ENCODE measurements around the gene KIAA2012.

KIAA2012 gene

GRCh38 chr2:202043475-202043874 lies 29.6 kb upstream of the KIAA2012 start:
- no peak for DNase-seq (ENCODE audit: low spot score)

- DNase-seq (ENCODE audit: low spot score), result no peak
Measured at GRCh38 chr2:202044777-202045176, 28.3 kb upstream of the KIAA2012 start.

DNA sequence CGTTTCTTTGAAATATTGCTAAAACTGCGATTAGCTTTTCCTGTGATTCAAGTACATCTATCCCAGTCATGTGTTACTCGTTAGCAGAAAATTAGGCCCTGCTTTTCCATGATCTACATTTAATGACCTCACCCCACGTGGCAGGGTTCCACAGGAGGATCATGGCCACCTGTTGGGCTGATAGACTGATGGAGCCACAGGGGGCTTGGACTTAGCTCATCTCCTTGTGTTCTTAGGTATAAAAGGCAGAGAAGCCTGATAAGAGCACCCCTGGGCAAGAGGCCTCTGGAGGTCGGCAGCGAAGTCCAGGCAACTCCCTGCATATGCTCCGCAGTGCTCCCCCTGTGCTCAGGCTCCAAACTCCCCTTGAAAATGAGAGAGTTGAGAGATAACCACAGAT lies 26.5 kb upstream of the KIAA2012 start:
- no peak for DNase-seq (ENCODE audit: low spot score)

DNA sequence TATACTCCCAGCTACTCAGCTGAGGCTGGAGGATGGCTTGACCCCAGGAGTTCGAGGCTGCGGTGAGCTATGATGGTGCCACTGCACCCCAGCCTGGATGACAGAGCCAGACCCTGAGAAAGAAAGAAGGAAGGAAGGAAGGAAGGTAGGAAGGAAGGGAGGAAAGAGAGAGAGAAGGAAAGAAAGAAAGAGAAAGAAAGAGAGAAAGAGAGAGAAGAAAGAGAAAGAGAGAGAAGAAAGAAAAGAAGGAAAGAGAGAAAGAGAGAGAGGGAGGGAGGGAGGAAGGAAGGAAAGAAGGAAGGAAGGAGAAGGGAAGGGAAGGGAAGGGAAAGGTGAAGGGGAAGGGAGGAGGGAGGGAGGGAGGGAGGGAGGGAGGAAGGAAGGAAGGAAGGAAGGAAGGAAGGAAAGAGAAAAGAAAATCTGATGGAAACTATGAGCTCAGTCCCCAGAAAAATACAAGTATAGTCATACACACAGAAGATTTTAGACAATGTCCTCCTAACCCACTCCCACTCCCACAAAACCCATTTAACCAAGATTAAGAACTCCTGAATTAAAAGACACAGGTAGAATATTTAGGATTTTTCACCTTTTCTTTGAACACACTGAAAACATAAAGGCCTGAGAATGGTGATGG lies 23.8 kb upstream of the KIAA2012 start:
- no peak for DNase-seq (ENCODE audit: low spot score)

- DNase-seq (ENCODE audit: low spot score), result no peak
Measured at GRCh38 chr2:202049840-202050239, 23.2 kb upstream of the KIAA2012 start.

GRCh38 chr2:202050652-202051051 lies 22.4 kb upstream of the KIAA2012 start:
- no peak for DNase-seq (ENCODE audit: low spot score)

DNA sequence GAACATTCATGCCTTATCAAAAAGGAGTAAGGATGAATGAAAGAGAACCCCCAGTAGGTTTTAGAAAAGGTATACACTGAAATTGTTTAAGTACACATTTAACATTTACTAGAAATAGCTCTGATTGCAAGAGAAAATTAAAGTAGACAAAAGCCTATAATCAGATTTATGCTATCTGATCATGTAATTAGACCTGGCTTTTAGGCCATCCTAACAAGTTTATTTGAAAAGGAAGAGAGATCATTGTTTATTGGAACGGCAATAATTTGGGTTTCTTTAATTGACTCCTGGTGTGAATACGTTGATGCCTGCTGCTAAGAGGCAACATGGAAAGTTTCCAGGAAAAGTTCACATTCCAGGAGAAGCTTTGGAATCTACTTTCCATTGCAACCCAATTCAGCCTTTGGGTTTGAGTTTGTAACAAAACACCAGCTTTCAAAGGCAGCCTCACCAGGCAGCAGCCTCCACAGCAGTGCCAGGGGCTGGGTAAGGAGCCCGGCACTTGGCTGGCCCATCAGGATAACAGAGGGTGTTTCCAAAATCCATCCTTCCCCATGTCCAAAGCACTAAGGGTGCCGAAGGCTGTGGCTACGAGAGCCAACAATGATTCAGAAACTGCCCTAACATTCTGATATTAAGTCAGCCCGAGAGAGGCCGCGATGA lies 21.4 kb upstream of the KIAA2012 start:
- no peak for DNase-seq (ENCODE audit: low spot score)

DNA sequence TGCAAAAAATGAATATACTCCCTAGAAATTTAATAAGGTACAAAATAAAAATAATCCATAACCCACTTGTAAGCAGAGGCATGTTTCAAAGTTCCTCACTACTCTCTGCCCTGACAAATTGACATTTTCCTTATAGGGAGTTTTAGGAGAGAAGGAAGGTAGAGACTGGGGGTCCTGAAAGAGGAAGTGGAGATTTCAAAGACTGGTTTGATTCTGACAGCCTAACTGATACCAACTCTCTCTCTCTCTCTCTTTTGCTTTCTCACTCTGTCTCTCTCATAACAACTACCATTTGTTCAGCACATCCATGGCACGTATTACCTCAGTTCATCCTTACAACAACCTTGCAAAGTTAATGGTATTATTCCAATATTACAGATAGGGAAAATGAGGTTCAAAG lies 20.8 kb upstream of the KIAA2012 start:
- DNase-seq (ENCODE audit: low spot score), result no peak

DNA sequence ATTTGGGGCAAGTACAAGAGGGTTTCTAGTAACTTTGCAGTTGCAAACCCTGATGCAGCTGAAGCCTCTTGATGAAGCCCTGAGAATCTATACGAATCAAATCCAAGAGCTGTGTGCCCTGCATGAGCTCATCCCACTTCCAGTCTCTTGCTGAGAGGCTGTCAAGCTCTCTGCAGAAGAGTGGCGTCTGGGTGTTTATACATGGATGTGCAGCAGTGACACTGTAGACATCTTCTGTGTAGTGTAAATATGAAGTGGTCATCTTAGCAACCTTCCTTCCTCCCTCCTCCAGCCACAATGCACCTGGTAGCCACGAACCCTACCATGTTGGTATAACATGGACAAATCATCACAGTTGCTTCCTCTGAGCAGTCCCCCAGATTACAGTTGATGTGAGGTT lies 18.4 kb upstream of the KIAA2012 start:
- DNase-seq (ENCODE audit: low spot score), result no peak

DNA sequence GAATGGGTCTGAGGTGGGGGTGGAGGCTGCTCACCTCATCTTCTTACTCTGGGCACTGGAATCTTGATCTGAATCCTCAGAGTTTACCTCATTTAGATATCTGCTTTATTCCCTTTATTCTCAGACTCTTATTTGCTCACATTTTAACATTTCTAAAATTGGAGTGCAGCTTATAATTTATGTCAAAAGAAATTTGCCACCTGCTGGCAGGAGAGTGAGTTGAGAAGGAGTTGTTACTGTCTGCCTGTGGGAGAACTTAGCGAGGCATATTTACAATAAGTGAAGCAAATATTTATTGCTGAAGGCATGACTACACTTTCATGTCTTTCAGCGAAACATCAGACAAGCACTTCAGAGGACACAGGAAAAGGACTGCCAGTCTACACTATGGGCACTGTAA lies 16.4 kb upstream of the KIAA2012 start:
- DNase-seq (ENCODE audit: low spot score), result no peak

DNA sequence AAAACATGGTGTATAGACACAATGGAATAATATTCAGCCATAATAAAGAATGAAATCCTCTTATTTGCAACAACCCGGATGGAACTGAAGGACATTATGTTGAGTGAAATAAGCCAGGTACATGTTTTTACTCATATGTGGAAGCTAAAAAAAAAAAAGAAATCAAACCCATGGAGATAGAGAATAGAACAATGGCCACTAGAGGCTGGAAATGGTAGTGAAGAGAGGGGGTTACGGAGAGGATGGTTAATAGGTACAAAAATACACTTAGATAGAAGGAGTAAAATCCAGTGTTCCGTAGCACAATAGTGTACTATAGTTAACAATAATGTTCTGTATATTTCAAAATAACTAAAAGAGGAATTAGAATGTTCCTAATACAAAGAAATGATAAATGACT lies 12.8 kb upstream of the KIAA2012 start:
- no peak for DNase-seq (ENCODE audit: low spot score)

GRCh38 chr2:202061695-202062094 lies 11.4 kb upstream of the KIAA2012 start:
- no peak for DNase-seq (ENCODE audit: low spot score)

- no peak for DNase-seq (ENCODE audit: low spot score)
Measured at GRCh38 chr2:202064171-202064880, 8.7 kb upstream of the KIAA2012 start.

- DNase-seq (ENCODE audit: low spot score), result no peak
Measured at GRCh38 chr2:202064881-202065230, 8.2 kb upstream of the KIAA2012 start.

- DNase-seq (ENCODE audit: low spot score), result no peak
Measured at GRCh38 chr2:202065876-202066275, 7.2 kb upstream of the KIAA2012 start.

- no peak for DNase-seq (ENCODE audit: low spot score)
Measured at GRCh38 chr2:202066875-202067274, 6.2 kb upstream of the KIAA2012 start.

DNA sequence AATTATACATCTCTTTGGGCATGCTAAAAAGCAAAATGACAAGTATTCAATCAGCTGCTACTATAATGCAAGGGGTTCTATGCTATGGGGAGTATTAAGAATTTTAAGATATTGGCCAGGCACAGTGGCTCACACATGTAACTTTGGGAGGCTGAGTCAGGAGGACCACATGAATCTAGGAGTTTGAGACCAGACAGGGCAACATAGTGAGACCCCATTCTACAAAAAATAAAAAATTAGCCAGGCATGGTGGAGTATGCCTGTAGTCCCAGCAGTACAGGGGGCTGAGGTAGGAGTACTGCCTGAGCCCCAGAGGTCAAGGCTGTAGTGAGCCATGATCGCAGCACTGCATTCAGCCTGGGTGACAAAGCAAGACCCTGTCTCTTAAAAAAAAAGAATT lies 5.5 kb upstream of the KIAA2012 start:
- DNase-seq (ENCODE audit: low spot score), result no peak

DNA sequence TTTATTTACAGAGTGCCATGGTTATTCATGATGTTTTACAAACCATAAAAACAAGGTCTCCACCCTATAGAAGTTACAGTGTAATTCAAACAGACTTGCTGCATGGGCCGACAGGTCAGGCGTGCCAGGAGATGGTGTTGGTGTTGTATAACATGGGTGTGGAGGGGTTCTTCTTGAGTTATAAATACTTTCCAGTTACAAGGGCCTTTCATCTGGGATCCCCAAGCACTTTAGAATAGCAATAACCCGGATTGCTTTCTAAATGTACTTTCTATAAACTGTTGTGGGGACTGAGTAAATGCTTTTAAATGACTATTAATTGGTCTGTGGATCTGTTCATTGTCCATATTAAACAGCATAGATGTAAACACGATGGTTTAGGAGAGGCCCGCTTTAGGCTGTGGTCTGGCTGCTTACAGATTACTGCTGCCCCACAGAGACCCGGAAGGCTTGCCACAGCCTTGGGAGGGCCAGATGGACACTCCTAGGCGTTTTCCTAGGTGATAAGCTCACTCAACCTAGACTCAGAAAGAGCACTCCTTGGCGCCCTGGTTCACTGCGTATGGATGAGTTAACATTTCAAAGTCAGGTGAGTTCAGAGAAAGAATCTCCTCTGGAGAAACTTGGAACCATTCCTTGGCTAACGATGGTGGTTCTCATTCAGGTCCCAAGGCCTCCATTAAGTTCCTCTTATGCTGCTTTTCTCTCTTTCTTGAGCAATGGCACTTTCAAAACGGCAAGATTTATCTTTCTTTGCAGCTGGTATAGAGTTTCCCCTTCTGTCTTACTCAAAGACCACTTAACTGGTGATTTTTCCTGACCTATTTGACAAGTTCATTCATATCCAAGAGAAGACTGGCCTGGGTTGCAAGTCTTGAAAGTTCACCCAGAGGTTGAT lies 3.6 kb upstream of the KIAA2012 start:
- DNase-seq (ENCODE audit: low spot score), result no peak

DNA sequence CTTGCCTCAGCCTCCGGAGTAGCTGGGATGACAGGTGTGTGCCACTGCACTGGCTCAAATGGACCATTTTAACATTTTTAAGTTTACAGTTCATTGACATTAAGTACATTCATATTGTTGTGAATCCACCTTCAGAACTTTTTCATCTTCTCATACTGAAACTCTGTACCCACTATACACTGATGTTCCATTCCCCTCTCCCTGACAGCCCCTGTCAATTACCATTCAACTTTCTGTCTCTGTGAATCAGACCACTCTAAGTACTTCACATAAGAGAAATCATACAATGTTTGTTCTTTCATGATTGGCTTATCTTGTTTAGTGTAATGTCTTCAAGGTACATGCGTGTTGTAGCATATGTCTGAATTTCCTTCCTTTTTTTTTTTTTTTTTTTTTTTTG lies 1.9 kb upstream of the KIAA2012 start:
- no peak for DNase-seq (ENCODE audit: low spot score)

DNA sequence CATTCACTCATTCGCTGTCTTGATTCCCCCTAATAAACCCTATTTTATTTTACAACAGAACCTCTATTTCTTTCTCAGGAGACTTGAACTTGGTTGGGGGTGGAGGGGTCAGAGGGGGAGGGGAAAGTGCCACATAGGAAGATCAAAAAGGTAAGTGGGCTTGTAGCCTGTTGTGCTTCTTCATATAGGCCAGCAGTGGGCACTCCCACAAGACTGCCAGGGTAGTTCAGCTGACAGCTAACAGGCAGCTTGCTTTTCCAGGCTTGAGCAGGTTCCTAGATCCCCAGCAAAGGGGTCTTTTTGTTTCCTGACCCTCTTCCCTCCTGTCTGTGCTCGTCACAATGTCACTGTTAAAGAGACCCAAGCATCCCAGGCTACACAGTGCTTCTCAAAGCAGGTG lies 829 bp upstream of the KIAA2012 start:
- no peak for DNase-seq (ENCODE audit: low spot score)

DNA sequence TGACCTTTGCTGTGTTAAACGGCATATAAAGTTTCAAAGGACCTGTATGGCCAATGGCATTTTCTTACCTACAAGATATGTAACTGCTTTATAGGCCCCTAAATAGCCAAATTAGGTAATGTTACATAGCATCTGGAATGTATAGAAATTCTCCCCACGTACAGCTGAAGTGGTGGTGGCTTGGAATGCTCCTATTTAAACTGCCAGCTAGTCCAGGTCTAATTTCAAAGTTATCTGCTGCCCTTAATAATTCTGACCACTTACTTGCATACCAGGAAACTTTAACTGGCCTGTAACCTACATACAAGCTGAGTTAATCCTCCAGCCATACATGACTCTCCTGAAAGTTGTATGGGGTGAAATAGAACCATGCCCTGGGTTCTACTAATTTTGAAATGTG lies 1.3 kb downstream of the KIAA2012 start:
- DNase-seq (ENCODE audit: low spot score), result no peak

- DNase-seq (ENCODE audit: low spot score), result no peak
Measured at GRCh38 chr2:202079310-202079709, 6.3 kb downstream of the KIAA2012 start.

DNA sequence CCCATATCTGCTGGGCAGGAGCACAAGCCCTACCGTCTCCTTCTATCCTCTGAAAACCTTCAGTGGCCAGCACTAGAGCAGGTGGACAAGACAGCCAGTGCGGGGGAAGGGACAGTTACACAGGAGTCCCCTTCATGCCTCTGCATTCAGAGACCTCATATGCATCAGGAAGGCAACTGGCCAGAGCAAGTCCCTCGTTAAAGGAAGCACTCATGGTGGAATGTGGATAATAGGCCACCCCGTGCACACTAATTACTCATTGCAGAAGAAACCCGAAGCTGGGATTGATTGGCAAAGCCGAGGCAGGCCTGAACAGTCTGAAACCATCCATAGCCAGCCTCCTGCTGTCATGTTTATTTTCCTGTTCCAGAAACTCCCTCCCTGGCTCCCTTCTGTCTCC lies 11.2 kb downstream of the KIAA2012 start:
- no peak for DNase-seq (ENCODE audit: low spot score)
